ENCODE data around the gene SCGB3A1. TPM values are rescaled to one million over a fixed set of nuclear protein-coding genes. Genes with fewer than 3 reads are reported as not detected.
A peak's percentile ranks its signal among the peaks of the same experiment; 100 is the strongest.

The SCGB3A1 gene
- total and polyA plus RNA-seq, 9 of the 15 experiments (the other 6 are each of a cell fraction or from before 2014, with no cell fraction given) = 0.33 TPM; not detected in 8

GRCh38 chr5:180555168-180555921, 36.0 kb downstream of the SCGB3A1 start (continued):
- TF ChIP-seq ARID1B (IDR thresholded peaks at IDR 0.05) = peak; percentile 100
- TF ChIP-seq, protein P1, sequence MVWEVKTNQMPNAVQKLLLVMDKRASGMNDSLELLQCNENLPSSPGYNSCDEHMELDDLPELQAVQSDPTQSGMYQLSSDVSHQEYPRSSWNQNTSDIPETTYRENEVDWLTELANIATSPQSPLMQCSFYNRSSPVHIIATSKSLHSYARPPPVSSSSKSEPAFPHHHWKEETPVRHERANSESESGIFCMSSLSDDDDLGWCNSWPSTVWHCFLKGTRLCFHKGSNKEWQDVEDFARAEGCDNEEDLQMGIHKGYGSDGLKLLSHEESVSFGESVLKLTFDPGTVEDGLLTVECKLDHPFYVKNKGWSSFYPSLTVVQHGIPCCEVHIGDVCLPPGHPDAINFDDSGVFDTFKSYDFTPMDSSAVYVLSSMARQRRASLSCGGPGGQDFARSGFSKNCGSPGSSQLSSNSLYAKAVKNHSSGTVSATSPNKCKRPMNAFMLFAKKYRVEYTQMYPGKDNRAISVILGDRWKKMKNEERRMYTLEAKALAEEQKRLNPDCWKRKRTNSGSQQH (CRISPR knock-in tag; IDR thresholded peaks at IDR 0.05) = no peak
- peak; percentile 98 for TF ChIP-seq CBFA2T2 (conservative IDR thresholded peaks at IDR 0.05)
- TF ChIP-seq ZEB2 (IDR thresholded peaks at IDR 0.05) = peak; percentile 71; the same call in 1 of the 2 replicates
- TF ChIP-seq TRIM24 (IDR thresholded peaks at IDR 0.05) = peak; percentile 89 to 94
- TF ChIP-seq RBM39 (optimal IDR thresholded peaks at IDR 0.05; ENCODE audit: low read depth, low read length) = no peak
- no peak for TF ChIP-seq RFX5 (IDR thresholded peaks at IDR 0.05; ENCODE audit: low read depth, low read length)
- TF ChIP-seq SMARCA5 (IDR thresholded peaks at IDR 0.05) = no peak
- peak; percentile 59 for TF ChIP-seq NCOA6 (IDR thresholded peaks at IDR 0.05)
- TF ChIP-seq NCOA1 (IDR thresholded peaks at IDR 0.05; ENCODE audit: low read depth) = peak; percentile 90
- TF ChIP-seq SAFB (IDR thresholded peaks at IDR 0.05; ENCODE audit: borderline replicate concordance, low read depth, low read length) = no peak
- TF ChIP-seq TCF7L2 (IDR thresholded peaks at IDR 0.05; ENCODE audit: low read depth, low read length) = no peak
- peak; percentile 89 for TF ChIP-seq ATF7 (IDR thresholded peaks at IDR 0.05)
- 0 out of 2 replicates have a peak, but pooled peaks have one; percentile 30 for TF ChIP-seq JUN (IDR thresholded peaks at IDR 0.05; ENCODE audit: borderline replicate concordance, low read depth, low read length)
- no peak for TF ChIP-seq JUN (CRISPR knock-in tag; IDR thresholded peaks at IDR 0.05; ENCODE audit: borderline replicate concordance)
- no peak for TF ChIP-seq ZNF274 (IDR thresholded peaks at IDR 0.05; ENCODE audit: borderline replicate concordance, low read depth, low read length)
- no peak for TF ChIP-seq CEBPG (CRISPR knock-in tag; IDR thresholded peaks at IDR 0.05)
- TF ChIP-seq CEBPG (tag; conservative IDR thresholded peaks at IDR 0.05 in 1 of 2, IDR thresholded peaks at IDR 0.05 in 1 of 2) = peak in 1 of 2 experiments; percentile 60; a peak in 2 of 4 replicates
- TF ChIP-seq SMARCE1 (IDR thresholded peaks at IDR 0.05) = peak; percentile 99
- TF ChIP-seq, protein P2, sequence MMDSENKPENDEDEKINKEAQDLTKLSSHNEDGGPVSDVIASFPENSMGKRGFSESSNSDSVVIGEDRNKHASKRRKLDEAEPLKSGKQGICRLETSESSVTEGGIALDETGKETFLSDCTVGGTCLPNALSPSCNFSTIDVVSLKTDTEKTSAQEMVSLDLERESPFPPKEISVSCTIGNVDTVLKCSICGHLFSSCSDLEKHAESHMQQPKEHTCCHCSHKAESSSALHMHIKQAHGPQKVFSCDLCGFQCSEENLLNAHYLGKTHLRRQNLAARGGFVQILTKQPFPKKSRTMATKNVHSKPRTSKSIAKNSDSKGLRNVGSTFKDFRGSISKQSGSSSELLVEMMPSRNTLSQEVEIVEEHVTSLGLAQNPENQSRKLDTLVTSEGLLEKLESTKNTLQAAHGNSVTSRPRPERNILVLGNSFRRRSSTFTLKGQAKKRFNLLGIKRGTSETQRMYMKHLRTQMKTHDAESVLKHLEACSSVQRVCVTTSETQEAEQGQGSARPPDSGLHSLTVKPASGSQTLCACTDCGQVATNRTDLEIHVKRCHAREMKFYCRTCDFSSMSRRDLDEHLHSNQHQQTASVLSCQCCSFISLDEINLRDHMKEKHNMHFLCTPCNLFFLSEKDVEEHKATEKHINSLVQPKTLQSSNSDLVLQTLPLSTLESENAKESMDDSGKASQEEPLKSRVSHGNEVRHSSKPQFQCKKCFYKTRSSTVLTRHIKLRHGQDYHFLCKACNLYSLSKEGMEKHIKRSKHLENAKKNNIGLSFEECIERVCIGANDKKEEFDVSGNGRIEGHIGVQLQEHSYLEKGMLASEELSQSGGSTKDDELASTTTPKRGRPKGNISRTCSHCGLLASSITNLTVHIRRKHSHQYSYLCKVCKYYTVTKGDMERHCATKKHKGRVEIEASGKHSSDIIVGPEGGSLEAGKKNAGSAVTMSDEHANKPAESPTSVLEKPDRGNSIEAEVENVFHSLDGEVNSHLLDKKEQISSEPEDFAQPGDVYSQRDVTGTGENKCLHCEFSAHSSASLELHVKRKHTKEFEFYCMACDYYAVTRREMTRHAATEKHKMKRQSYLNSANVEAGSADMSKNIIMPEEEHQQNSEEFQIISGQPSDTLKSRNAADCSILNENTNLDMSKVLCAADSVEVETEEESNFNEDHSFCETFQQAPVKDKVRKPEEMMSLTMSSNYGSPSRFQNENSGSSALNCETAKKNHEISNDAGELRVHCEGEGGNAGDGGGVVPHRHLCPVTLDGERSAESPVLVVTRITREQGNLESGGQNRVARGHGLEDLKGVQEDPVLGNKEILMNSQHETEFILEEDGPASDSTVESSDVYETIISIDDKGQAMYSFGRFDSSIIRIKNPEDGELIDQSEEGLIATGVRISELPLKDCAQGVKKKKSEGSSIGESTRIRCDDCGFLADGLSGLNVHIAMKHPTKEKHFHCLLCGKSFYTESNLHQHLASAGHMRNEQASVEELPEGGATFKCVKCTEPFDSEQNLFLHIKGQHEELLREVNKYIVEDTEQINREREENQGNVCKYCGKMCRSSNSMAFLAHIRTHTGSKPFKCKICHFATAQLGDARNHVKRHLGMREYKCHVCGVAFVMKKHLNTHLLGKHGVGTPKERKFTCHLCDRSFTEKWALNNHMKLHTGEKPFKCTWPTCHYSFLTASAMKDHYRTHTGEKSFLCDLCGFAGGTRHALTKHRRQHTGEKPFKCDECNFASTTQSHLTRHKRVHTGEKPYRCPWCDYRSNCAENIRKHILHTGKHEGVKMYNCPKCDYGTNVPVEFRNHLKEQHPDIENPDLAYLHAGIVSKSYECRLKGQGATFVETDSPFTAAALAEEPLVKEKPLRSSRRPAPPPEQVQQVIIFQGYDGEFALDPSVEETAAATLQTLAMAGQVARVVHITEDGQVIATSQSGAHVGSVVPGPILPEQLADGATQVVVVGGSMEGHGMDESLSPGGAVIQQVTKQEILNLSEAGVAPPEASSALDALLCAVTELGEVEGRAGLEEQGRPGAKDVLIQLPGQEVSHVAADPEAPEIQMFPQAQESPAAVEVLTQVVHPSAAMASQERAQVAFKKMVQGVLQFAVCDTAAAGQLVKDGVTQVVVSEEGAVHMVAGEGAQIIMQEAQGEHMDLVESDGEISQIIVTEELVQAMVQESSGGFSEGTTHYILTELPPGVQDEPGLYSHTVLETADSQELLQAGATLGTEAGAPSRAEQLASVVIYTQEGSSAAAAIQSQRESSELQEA (IDR thresholded peaks at IDR 0.05; ENCODE audit: low read depth) = no peak
- TF ChIP-seq ADNP (tag; IDR thresholded peaks at IDR 0.05) = peak; percentile 81
- TF ChIP-seq ZFP1 (CRISPR knock-in tag; IDR thresholded peaks at IDR 0.05) = no peak
